ENCODE data around the gene FAF2. TPM values are rescaled to one million over a fixed set of nuclear protein-coding genes. Genes with fewer than 3 reads are reported as not detected.

Gene FAF2
- total RNA-seq, 1 experiment from 2014 or later: 32.9 TPM

DNA sequence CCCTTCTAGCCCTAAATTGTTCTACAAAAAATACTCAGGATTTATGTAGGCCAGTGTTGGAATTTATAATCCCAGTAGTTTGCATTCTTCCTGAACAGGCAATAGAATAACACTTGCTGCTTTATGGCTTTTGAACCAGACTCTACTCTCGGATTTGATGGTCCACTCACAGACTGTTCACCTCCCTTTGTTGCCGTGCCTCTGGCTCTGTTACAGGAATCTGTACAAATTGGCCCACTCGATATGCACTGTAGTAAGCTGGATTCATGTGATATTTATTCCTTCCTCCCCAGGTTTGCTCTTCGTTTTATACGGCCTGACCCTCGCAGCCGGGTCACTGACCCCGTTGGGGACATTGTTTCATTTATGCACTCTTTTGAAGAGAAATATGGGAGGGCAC, 43.7 kb downstream of the FAF2 start:
- H3K9me3 Mint-ChIP-seq: no peaks in the 10 kb centered on the region
- DNase-seq (ENCODE audit: low spot score) (no peak), ATAC-seq (no peak)
- H3K36me3 Mint-ChIP-seq: peaks cover 69% of the 10 kb centered on the region
- CTCF ChIA-PET: no interaction called here
- H3K27ac Mint-ChIP-seq: no peak overlapping the region
- H3K27me3 Mint-ChIP-seq (ENCODE audit: low read depth): no peaks in the 10 kb centered on the region
- no peaks in the 10 kb centered on the region for H3K4me1 Mint-ChIP-seq
- no peak overlapping the region for H3K4me3 Mint-ChIP-seq
- TF ChIP-seq ZNF317 (CRISPR knock-in tag; IDR thresholded peaks at IDR 0.05; ENCODE audit: borderline replicate concordance, low read depth): no peak
- POLR2A ChIA-PET: no interaction called here

DNA sequence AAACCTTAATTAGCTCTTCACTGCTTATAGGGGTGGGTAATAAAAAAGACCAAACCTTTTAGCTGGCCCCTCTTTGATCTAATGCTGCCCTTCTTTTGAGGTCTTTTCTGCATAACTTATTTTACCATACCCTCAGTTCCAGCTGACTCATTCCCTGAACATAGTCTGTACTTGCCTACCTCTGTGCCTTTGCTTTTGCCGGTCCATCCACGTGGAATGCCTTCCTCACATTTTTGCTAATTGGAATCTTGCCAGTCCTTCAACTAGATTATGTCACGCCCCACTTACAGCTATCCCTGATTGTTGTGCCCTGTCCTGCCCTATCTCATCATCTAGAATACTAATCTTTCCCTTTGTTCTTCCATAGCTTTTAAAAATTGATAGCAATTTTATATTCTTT, 44.2 kb downstream of the FAF2 start:
- DNase-seq (ENCODE audit: low spot score) (no peak), ATAC-seq (no peak)
- Mint-ChIP-seq H3K36me3 (peaks cover 72% of the 10 kb centered on the region), H3K9me3 (no peaks in the 10 kb centered on the region), H3K27me3 (ENCODE audit: low read depth) (no peaks in the 10 kb centered on the region), H3K27ac (no peak overlapping the region), H3K4me3 (no peak overlapping the region), H3K4me1 (no peaks in the 10 kb centered on the region)
- ChIA-PET POLR2A (no interaction called here), CTCF (no interaction called here)
- TF ChIP-seq ZNF671 (CRISPR knock-in tag; IDR thresholded peaks at IDR 0.05) (no peak), EMX1 (CRISPR knock-in tag; IDR thresholded peaks at IDR 0.05) (no peak), CREB1 (CRISPR knock-in tag; IDR thresholded peaks at IDR 0.05) (no peak), SMAD3 (CRISPR knock-in tag; IDR thresholded peaks at IDR 0.05; ENCODE audit: borderline replicate concordance) (no peak), GRHL2 (CRISPR knock-in tag; IDR thresholded peaks at IDR 0.05; ENCODE audit: insufficient replicate concordance, severe bottlenecking) (no peak), SOX15 (CRISPR knock-in tag; IDR thresholded peaks at IDR 0.05) (no peak), ELF4 (CRISPR knock-in tag; IDR thresholded peaks at IDR 0.05; ENCODE audit: low read depth) (no peak), ZNF138 (CRISPR knock-in tag; conservative IDR thresholded peaks at IDR 0.05) (no peak)
- TF ChIP-seq, protein P1, sequence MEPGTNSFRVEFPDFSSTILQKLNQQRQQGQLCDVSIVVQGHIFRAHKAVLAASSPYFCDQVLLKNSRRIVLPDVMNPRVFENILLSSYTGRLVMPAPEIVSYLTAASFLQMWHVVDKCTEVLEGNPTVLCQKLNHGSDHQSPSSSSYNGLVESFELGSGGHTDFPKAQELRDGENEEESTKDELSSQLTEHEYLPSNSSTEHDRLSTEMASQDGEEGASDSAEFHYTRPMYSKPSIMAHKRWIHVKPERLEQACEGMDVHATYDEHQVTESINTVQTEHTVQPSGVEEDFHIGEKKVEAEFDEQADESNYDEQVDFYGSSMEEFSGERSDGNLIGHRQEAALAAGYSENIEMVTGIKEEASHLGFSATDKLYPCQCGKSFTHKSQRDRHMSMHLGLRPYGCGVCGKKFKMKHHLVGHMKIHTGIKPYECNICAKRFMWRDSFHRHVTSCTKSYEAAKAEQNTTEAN (CRISPR knock-in tag; IDR thresholded peaks at IDR 0.05): no peak
- TF ChIP-seq, protein P2, sequence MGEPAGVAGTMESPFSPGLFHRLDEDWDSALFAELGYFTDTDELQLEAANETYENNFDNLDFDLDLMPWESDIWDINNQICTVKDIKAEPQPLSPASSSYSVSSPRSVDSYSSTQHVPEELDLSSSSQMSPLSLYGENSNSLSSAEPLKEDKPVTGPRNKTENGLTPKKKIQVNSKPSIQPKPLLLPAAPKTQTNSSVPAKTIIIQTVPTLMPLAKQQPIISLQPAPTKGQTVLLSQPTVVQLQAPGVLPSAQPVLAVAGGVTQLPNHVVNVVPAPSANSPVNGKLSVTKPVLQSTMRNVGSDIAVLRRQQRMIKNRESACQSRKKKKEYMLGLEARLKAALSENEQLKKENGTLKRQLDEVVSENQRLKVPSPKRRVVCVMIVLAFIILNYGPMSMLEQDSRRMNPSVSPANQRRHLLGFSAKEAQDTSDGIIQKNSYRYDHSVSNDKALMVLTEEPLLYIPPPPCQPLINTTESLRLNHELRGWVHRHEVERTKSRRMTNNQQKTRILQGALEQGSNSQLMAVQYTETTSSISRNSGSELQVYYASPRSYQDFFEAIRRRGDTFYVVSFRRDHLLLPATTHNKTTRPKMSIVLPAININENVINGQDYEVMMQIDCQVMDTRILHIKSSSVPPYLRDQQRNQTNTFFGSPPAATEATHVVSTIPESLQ (CRISPR knock-in tag; IDR thresholded peaks at IDR 0.05): no peak
- TF ChIP-seq, protein P3, sequence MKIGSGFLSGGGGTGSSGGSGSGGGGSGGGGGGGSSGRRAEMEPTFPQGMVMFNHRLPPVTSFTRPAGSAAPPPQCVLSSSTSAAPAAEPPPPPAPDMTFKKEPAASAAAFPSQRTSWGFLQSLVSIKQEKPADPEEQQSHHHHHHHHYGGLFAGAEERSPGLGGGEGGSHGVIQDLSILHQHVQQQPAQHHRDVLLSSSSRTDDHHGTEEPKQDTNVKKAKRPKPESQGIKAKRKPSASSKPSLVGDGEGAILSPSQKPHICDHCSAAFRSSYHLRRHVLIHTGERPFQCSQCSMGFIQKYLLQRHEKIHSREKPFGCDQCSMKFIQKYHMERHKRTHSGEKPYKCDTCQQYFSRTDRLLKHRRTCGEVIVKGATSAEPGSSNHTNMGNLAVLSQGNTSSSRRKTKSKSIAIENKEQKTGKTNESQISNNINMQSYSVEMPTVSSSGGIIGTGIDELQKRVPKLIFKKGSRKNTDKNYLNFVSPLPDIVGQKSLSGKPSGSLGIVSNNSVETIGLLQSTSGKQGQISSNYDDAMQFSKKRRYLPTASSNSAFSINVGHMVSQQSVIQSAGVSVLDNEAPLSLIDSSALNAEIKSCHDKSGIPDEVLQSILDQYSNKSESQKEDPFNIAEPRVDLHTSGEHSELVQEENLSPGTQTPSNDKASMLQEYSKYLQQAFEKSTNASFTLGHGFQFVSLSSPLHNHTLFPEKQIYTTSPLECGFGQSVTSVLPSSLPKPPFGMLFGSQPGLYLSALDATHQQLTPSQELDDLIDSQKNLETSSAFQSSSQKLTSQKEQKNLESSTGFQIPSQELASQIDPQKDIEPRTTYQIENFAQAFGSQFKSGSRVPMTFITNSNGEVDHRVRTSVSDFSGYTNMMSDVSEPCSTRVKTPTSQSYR (CRISPR knock-in tag; IDR thresholded peaks at IDR 0.05): no peak
- TF ChIP-seq, protein P4, sequence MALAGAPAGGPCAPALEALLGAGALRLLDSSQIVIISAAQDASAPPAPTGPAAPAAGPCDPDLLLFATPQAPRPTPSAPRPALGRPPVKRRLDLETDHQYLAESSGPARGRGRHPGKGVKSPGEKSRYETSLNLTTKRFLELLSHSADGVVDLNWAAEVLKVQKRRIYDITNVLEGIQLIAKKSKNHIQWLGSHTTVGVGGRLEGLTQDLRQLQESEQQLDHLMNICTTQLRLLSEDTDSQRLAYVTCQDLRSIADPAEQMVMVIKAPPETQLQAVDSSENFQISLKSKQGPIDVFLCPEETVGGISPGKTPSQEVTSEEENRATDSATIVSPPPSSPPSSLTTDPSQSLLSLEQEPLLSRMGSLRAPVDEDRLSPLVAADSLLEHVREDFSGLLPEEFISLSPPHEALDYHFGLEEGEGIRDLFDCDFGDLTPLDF (CRISPR knock-in tag; IDR thresholded peaks at IDR 0.05): no peak
- TF ChIP-seq, protein P5, sequence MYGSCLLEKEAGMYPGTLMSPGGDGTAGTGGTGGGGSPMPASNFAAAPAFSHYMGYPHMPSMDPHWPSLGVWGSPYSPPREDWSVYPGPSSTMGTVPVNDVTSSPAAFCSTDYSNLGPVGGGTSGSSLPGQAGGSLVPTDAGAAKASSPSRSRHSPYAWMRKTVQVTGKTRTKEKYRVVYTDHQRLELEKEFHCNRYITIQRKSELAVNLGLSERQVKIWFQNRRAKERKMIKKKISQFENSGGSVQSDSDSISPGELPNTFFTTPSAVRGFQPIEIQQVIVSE (CRISPR knock-in tag; IDR thresholded peaks at IDR 0.05; ENCODE audit: borderline replicate concordance): no peak
- TF ChIP-seq, protein P6, sequence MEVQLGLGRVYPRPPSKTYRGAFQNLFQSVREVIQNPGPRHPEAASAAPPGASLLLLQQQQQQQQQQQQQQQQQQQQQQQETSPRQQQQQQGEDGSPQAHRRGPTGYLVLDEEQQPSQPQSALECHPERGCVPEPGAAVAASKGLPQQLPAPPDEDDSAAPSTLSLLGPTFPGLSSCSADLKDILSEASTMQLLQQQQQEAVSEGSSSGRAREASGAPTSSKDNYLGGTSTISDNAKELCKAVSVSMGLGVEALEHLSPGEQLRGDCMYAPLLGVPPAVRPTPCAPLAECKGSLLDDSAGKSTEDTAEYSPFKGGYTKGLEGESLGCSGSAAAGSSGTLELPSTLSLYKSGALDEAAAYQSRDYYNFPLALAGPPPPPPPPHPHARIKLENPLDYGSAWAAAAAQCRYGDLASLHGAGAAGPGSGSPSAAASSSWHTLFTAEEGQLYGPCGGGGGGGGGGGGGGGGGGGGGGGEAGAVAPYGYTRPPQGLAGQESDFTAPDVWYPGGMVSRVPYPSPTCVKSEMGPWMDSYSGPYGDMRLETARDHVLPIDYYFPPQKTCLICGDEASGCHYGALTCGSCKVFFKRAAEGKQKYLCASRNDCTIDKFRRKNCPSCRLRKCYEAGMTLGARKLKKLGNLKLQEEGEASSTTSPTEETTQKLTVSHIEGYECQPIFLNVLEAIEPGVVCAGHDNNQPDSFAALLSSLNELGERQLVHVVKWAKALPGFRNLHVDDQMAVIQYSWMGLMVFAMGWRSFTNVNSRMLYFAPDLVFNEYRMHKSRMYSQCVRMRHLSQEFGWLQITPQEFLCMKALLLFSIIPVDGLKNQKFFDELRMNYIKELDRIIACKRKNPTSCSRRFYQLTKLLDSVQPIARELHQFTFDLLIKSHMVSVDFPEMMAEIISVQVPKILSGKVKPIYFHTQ (CRISPR knock-in tag; IDR thresholded peaks at IDR 0.05): no peak
